H9 (cell line): ENCODE results near the gene CDH3. TPM values are rescaled to one million over a fixed set of nuclear protein-coding genes. Genes with fewer than 3 reads are reported as not detected.

Experiments
- DNase-seq: peaks from one replicate; pipeline ENCODE4 v3.0.0-alpha.2; 2017
- H2AFZ ChIP-seq: one replicate; pipeline ENCODE4 v1.6.1; 2013; ENCODE audit warnings: mild to moderate bottlenecking, low read length, control low read depth, moderate library complexity
- H2AK5ac ChIP-seq: 2 replicates; pipeline ENCODE4 v1.6.1; 2013; ENCODE audit warnings: low read length, control low read depth, mixed read lengths; ENCODE audit not compliant: insufficient read length
- H2BK120ac ChIP-seq: one replicate; pipeline ENCODE4 v1.6.1; 2013; ENCODE audit warnings: low read depth, mild to moderate bottlenecking, low read length, control low read depth, inconsistent platforms; ENCODE audit not compliant: poor library complexity, severe bottlenecking
- H2BK12ac ChIP-seq: 2 replicates; pipeline ENCODE4 v1.6.1; 2013; ENCODE audit warnings: low read length, control low read depth, mixed read lengths, low read depth; ENCODE audit not compliant: insufficient read length
- H2BK15ac ChIP-seq: 2 replicates; pipeline ENCODE4 v1.6.1; 2013; ENCODE audit warnings: low read depth, low read length, control low read depth
- H2BK20ac ChIP-seq: one replicate; pipeline ENCODE4 v1.6.1; 2013; ENCODE audit warnings: low read depth, mild to moderate bottlenecking, low read length, control low read depth, inconsistent platforms; ENCODE audit not compliant: poor library complexity, severe bottlenecking
- H2BK5ac ChIP-seq: 2 replicates; pipeline ENCODE4 v1.6.1; 2013; ENCODE audit warnings: low read length, control low read depth, mixed read lengths; ENCODE audit not compliant: insufficient read length
- H3K14ac ChIP-seq: 2 replicates; pipeline ENCODE4 v1.6.1; 2013; ENCODE audit warnings: low read length, control low read depth; ENCODE audit not compliant: insufficient read depth
- H3K18ac ChIP-seq: 2 replicates; pipeline ENCODE4 v1.6.1; 2013; ENCODE audit warnings: low read depth, mild to moderate bottlenecking, mixed read lengths, low read length, control low read depth; ENCODE audit not compliant: insufficient read length
- H3K23ac ChIP-seq: 2 replicates; pipeline ENCODE4 v1.6.1; 2013; ENCODE audit warnings: low read length, control low read depth, mixed read lengths, low read depth; ENCODE audit not compliant: insufficient read length
- H3K23me2 ChIP-seq: 2 replicates; pipeline ENCODE4 v1.6.1; 2013; ENCODE audit warnings: low read depth, mild to moderate bottlenecking, mixed read lengths, low read length, control low read depth; ENCODE audit not compliant: insufficient read length, poor library complexity, severe bottlenecking
- H3K27ac ChIP-seq: 2 replicates; pipeline ENCODE4 v1.5.1; 2013; ENCODE audit warnings: low read length, control low read depth, mixed read lengths, low read depth; ENCODE audit not compliant: insufficient read length
- H3K27me3 ChIP-seq: 2 replicates; pipeline ENCODE4 v1.6.1; 2013; ENCODE audit warnings: low read length, control low read depth, inconsistent platforms; ENCODE audit not compliant: insufficient read depth
- H3K4ac ChIP-seq: 2 replicates; pipeline ENCODE4 v1.6.1; 2013; ENCODE audit warnings: low read depth, mild to moderate bottlenecking, control low read depth, inconsistent platforms, low read length, moderate library complexity
- H3K4me1 ChIP-seq: 2 replicates; pipeline ENCODE4 v1.6.1; 2013; ENCODE audit warnings: low read length, control low read depth, inconsistent platforms; ENCODE audit not compliant: insufficient read depth
- H3K4me2 ChIP-seq: 2 replicates; pipeline ENCODE4 v1.6.1; 2013; ENCODE audit warnings: low read length, control low read depth, mixed read lengths; ENCODE audit not compliant: insufficient read length, insufficient read depth
- H3K56ac ChIP-seq: 2 replicates; pipeline ENCODE4 v1.6.1; 2013; ENCODE audit warnings: low read depth, mild to moderate bottlenecking, mixed read lengths, low read length, control low read depth; ENCODE audit not compliant: insufficient read length
- H3K79me1 ChIP-seq: 2 replicates; pipeline ENCODE4 v1.6.1; 2013; ENCODE audit warnings: low read depth, mild to moderate bottlenecking, moderate library complexity, low read length, control low read depth, inconsistent platforms; ENCODE audit not compliant: insufficient read depth, poor library complexity, severe bottlenecking
- H3K79me2 ChIP-seq: 2 replicates; pipeline ENCODE4 v1.6.1; 2013; ENCODE audit warnings: low read length, control low read depth, inconsistent platforms; ENCODE audit not compliant: insufficient read depth
- H3K9ac ChIP-seq: 2 replicates; pipeline ENCODE4 v1.6.1; 2013; ENCODE audit warnings: low read length, control low read depth, mixed read lengths; ENCODE audit not compliant: insufficient read length; ENCODE audit errors: extremely low read depth
- H3K9me3 ChIP-seq: one replicate; pipeline ENCODE4 v1.6.1; 2013; ENCODE audit warnings: low read depth, low read length, inconsistent platforms; ENCODE audit not compliant: control insufficient read depth
- H3T11ph ChIP-seq: one replicate; pipeline ENCODE4 v1.6.1; 2013; ENCODE audit warnings: mild to moderate bottlenecking, low read length, control low read depth, inconsistent platforms
- H4K20me1 ChIP-seq: one replicate; pipeline ENCODE4 v1.6.1; 2013; ENCODE audit not compliant: control insufficient read depth, insufficient read length, insufficient read depth
- H4K5ac ChIP-seq: 2 replicates; pipeline ENCODE4 v1.6.1; 2013; ENCODE audit warnings: low read depth, mild to moderate bottlenecking, mixed read lengths, low read length, control low read depth; ENCODE audit not compliant: insufficient read length
- H4K8ac ChIP-seq: replicated peaks from 2 replicates; pipeline ENCODE4 v1.6.1; 2013; ENCODE audit warnings: low read length, control low read depth, mixed read lengths, low read depth; ENCODE audit not compliant: insufficient read length
- H4K91ac ChIP-seq: 2 replicates; pipeline ENCODE4 v1.6.1; 2013; ENCODE audit warnings: low read depth, mild to moderate bottlenecking, moderate library complexity, mixed read lengths, low read length, control low read depth; ENCODE audit not compliant: insufficient read length
- H3K27ac Mint-ChIP-seq, 3 experiments: 2 replicates in 2 of 3; 3 replicates in 1 of 3; pipeline ENCODE4 v1.8.0; 2020 to 2021; ENCODE audit warnings: mixed read lengths in 3 of 3, mild to moderate bottlenecking in 1 of 3, moderate library complexity in 1 of 3
- H3K27me3 Mint-ChIP-seq: 2 replicates; pipeline ENCODE4 v1.8.0; 2021; ENCODE audit warnings: low read depth, mild to moderate bottlenecking, moderate library complexity, mixed read lengths
- H3K36me3 Mint-ChIP-seq, 3 experiments: 2 replicates in 2 of 3; 3 replicates in 1 of 3; pipeline ENCODE4 v1.8.0; 2020 to 2021; ENCODE audit warnings: low read depth in 3 of 3, mixed read lengths in 3 of 3; ENCODE audit not compliant: insufficient read depth in 1 of 3
- H3K4me1 Mint-ChIP-seq, 2 experiments: 2 replicates each; pipeline ENCODE4 v1.8.0; 2020; ENCODE audit warnings: mixed read lengths in 2 of 2
- H3K4me3 Mint-ChIP-seq, 2 experiments: 2 replicates in 1 of 2; 3 replicates in 1 of 2; pipeline ENCODE4 v1.8.0; 2020 to 2021; ENCODE audit warnings: mild to moderate bottlenecking in 2 of 2, mixed read lengths in 2 of 2, moderate library complexity in 1 of 2
- H3K9me3 Mint-ChIP-seq, 2 experiments: 2 replicates in 1 of 2; 3 replicates in 1 of 2; pipeline ENCODE4 v1.8.0; 2020; ENCODE audit warnings: mild to moderate bottlenecking in 2 of 2, mixed read lengths in 2 of 2, moderate library complexity in 1 of 2
- WGBS: extraction: QIAGEN DNeasy Blood & Tissue Kit; methylation state at CpG from one replicate; pipeline ENCODE4 v1.1.7; 2013; ENCODE audit warnings: missing lambda C conversion rate, low lambda C conversion rate, mixed read lengths; ENCODE audit not compliant: insufficient read length; ENCODE audit errors: extremely low coverage; 5-methylcytosine and 5-hydroxymethylcytosine counted together
- total RNA-seq: library from RNA; stranded (reverse); gene quantifications from 2 replicates; pipeline ENCODE4 v1.2.1, GENCODE V29; 2021
- TF ChIP-seq, protein P1 (sequence below): fragments of 200-600 bp; sonication (generic); conservative IDR thresholded peaks from 3 replicates; pipeline ENCODE4 v1.8.0; 2021; ENCODE audit warnings: antibody characterized with exemption, mild to moderate bottlenecking

CDH3 gene
- total RNA-seq, 1 experiment from 2014 or later = 97.2 TPM

DNA sequence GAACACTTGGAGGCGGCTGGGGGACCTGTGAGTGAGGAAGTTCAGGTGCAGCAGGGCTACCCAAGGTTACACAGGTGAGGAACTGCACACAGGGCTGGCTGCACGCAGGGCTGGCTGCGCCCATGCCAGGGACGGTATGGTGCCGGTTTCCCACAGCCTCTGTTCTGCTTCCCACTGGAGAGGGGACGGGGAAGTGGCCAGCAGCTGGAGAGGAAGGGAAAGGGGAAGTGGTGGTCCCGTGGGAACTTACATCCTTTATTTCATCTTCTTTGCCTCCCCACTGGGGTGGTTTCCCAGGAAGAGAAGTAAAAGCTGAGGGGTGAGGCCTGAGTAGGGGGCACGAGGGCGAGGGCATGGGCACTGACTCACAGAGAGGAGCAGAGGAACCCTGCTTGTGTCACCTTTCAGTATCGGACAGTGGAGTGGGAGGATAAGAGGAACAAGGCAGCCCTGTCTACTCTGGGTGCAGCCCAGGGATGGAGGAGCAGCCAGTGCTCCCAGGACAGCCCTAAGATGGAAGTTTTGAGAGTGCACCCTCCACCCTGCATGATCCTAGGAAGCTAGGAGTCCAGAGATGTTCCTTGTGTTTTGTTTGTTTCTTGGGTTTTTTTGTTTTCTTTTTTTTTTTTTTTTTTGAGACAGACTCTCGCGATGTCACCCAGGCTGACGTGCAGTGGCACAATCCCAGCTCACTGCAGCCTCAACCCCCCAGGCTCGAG is 66.5 kb downstream of the CDH3 start:
- no peak overlapping the region for H4K91ac ChIP-seq
- no peak overlapping the region for H2AFZ ChIP-seq
- Mint-ChIP-seq H3K4me3 (peak overlapping the region in 1 of 2 experiments; percentile 12; a peak in 2 of 5 replicates), H3K27ac (peak overlapping the region in 1 of 3 experiments; percentile 39; a peak in 2 of 7 replicates), H3K27me3 (no peaks in the 10 kb centered on the region), H3K36me3 (peaks cover 0 to 2% (median 0%) of the 10 kb centered on the region in 3 experiments; a peak in 3 of 7 replicates), H3K9me3 (no peaks in the 10 kb centered on the region), H3K4me1 (peaks cover 30 to 47% of the 10 kb centered on the region in 2 experiments)
- DNase-seq = no peak
- no peaks in the 10 kb centered on the region for H4K20me1 ChIP-seq
- H2BK15ac ChIP-seq = no peak overlapping the region; the same call in 1 of the 2 replicates
- no peak overlapping the region for H3K9ac ChIP-seq
- H3K23me2 ChIP-seq = no peaks in the 10 kb centered on the region
- no peaks in the 10 kb centered on the region for H3K79me1 ChIP-seq
- H2AK5ac ChIP-seq = no peak overlapping the region
- H3K23ac ChIP-seq = no peak overlapping the region
- no peak overlapping the region for H3T11ph ChIP-seq
- no peak overlapping the region for H2BK12ac ChIP-seq
- no peak overlapping the region for H3K56ac ChIP-seq
- no peak overlapping the region for H3K4ac ChIP-seq
- no peaks in the 10 kb centered on the region for H3K4me1 ChIP-seq
- no peaks in the 10 kb centered on the region for H3K79me2 ChIP-seq
- no CpG with 5 or more reads among the region's 14 CpGs for WGBS
- no peak overlapping the region for H4K5ac ChIP-seq
- TF ChIP-seq, protein P1, sequence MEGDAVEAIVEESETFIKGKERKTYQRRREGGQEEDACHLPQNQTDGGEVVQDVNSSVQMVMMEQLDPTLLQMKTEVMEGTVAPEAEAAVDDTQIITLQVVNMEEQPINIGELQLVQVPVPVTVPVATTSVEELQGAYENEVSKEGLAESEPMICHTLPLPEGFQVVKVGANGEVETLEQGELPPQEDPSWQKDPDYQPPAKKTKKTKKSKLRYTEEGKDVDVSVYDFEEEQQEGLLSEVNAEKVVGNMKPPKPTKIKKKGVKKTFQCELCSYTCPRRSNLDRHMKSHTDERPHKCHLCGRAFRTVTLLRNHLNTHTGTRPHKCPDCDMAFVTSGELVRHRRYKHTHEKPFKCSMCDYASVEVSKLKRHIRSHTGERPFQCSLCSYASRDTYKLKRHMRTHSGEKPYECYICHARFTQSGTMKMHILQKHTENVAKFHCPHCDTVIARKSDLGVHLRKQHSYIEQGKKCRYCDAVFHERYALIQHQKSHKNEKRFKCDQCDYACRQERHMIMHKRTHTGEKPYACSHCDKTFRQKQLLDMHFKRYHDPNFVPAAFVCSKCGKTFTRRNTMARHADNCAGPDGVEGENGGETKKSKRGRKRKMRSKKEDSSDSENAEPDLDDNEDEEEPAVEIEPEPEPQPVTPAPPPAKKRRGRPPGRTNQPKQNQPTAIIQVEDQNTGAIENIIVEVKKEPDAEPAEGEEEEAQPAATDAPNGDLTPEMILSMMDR = no peak
- no peak overlapping the region for H2BK120ac ChIP-seq
- H3K14ac ChIP-seq = peak overlapping the region; percentile 69
- H3K27ac ChIP-seq = no peak overlapping the region
- H4K8ac ChIP-seq = no peak overlapping the region
- no peak overlapping the region for H2BK5ac ChIP-seq
- no peaks in the 10 kb centered on the region for H3K9me3 ChIP-seq
- no peak overlapping the region for H3K4me2 ChIP-seq
- no peaks in the 10 kb centered on the region for H3K27me3 ChIP-seq
- H2BK20ac ChIP-seq = no peak overlapping the region
- H3K18ac ChIP-seq = no peak overlapping the region
